ENCODE measurements around the gene GPATCH1.
"Not testable (repeated sequence)": the region's sequence is repeated elsewhere in the genome, so short reads cannot be mapped to it uniquely, and the experiment has no call there.

GPATCH1 gene

DNA sequence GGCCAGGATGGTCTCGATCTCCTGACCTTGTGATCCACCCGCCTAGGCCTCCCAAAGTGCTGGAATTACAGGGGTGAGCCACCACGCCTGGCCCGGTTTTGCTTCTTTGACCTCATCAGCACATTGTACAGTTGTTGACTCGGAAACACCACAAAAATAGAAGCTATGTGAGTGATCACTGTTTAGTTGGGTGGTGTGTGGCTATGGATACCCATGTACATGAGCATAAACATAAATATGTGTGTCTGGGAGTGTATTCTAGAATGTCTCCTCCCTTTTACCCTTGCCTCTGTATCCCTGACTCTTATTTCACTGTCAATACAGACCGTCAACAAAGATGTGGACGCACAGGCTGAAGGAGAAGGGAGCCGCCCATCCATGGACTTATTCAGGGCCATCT lies 36.5 kb downstream of the GPATCH1 start:
- Histone ChIP-seq H3K36me3 (ENCODE audit: control insufficient read depth, insufficient read depth, low read length) (peaks cover 7% of the 10 kb centered on the region; the same call in 1 of the 2 replicates), H3K9me3 (ENCODE audit: control insufficient read depth, insufficient read depth, low read length) (no peaks in the 10 kb centered on the region), H3K4me1 (ENCODE audit: control insufficient read depth, insufficient read depth, low read length) (no peaks in the 10 kb centered on the region), H3K4me3 (ENCODE audit: low read length) (no peak overlapping the region), H3K27me3 (ENCODE audit: control insufficient read depth, insufficient read depth, low read length) (no peaks in the 10 kb centered on the region), H3K27ac (ENCODE audit: low read length) (no peak overlapping the region)
- WGBS (ENCODE audit: insufficient coverage, insufficient read length): no CpG with 5 or more reads among the region's 8 CpGs
- DNase-seq (ENCODE audit: low read depth, low spot score): no peak

DNA sequence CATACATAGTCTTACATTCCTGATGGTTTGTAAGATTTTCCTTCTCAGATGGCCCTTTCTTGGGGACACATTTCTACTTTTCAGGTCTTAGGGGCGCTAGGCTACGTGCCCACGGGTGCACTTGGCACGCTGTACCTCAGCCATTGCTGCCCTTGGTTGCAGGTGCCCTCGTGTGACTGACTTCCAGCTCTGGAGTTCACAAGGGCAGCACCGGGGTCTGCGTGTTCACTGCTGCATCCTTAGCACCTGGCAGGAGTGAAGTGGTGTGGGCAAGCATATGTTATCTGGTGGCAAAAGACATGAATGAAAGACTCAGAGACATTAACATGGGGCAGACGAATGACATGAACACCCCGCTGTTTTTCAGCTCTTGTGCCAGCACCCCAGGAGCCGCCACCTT lies 37.7 kb downstream of the GPATCH1 start:
- WGBS (ENCODE audit: insufficient coverage, insufficient read length): no CpG with 5 or more reads among the region's 10 CpGs
- Histone ChIP-seq H3K4me3 (ENCODE audit: low read length) (no peak overlapping the region), H3K9me3 (ENCODE audit: control insufficient read depth, insufficient read depth, low read length) (no peaks in the 10 kb centered on the region), H3K27me3 (ENCODE audit: control insufficient read depth, insufficient read depth, low read length) (no peaks in the 10 kb centered on the region), H3K36me3 (ENCODE audit: control insufficient read depth, insufficient read depth, low read length) (peaks cover 7% of the 10 kb centered on the region; the same call in 1 of the 2 replicates), H3K4me1 (ENCODE audit: control insufficient read depth, insufficient read depth, low read length) (no peaks in the 10 kb centered on the region), H3K27ac (ENCODE audit: low read length) (no peak overlapping the region)
- DNase-seq (ENCODE audit: low read depth, low spot score): no peak

DNA sequence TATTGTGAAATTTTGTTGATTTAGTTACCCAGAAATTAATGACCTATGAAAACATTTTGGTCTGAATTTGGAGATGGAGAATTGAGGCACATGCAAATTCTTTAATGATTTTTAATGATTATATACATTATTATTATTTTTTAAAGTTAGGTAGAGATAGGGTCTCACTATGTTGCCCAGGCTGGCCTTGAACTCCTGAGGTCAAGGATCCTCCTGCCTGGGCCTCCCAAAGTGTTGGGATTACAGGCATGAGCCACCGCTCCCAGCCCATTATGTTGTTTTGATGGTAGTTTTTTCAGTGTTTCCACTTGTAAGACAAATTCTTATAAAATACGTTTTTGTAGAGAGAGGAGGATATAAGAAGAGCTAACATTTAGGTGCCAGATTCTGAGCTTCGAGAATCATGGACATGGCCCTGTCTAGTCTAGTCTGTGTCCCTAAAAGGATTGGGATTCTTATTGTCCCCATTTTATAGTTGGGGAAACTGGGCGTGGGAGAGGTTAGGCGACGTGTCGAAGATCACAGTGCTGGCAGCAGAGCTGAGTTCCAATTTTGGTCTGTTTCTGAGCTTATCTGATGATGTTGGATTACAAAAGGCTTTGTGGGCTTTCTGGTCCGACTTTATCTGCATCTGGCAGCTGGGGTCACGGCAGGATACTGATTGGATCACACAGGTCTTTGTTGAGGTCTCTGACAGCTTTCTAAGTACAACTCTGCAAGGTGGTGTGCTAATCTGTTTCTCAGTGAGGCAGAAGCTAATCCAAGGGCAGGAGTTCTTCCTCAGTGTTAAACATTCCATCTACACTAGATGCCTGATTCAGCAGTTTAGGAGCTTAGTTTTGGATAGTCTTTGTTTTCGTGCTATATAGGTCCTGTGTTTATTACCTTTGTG lies 43.5 kb downstream of the GPATCH1 start:
- Histone ChIP-seq H3K4me1 (ENCODE audit: control insufficient read depth, insufficient read depth, low read length) (no peaks in the 10 kb centered on the region), H3K4me3 (ENCODE audit: low read length) (no peak overlapping the region), H3K36me3 (ENCODE audit: control insufficient read depth, insufficient read depth, low read length) (0 out of 2 replicates have a peak, but pooled peaks cover 3% of the 10 kb centered on the region), H3K9me3 (ENCODE audit: control insufficient read depth, insufficient read depth, low read length) (no peaks in the 10 kb centered on the region), H3K27ac (ENCODE audit: low read length) (no peak overlapping the region), H3K27me3 (ENCODE audit: control insufficient read depth, insufficient read depth, low read length) (no peaks in the 10 kb centered on the region)
- WGBS (ENCODE audit: insufficient coverage, insufficient read length): no CpG with 5 or more reads among the region's 10 CpGs
- DNase-seq (ENCODE audit: low read depth, low spot score): no peak

DNA sequence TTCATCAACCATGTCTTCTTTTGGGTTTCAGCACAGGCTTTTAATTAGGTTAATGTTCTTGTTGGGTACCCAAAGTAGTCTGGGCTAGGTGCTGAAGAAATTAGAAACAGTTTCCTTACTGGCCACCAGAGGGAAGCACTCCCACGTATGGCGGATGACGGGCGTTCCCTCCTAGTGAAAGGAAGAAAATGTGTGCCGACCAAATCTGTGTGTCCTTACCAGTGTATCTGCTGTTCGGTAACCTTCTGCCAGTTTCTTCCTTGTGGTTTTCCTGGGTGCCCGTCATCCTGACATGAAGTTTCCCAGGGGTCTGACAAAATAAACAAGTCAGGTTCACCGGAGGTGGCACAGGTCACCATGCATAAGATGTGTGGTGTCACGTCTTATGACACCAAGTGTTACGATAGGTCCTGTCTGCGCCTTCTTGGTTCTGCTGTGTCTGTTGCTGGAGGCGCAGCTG lies 45.0 kb downstream of the GPATCH1 start:
- H3K36me3 ChIP-seq (ENCODE audit: control insufficient read depth, insufficient read depth, low read length): 0 out of 2 replicates have a peak, but pooled peaks cover 3% of the 10 kb centered on the region
- H3K27ac ChIP-seq (ENCODE audit: low read length): no peak overlapping the region
- no peak overlapping the region for H3K4me3 ChIP-seq (ENCODE audit: low read length)
- DNase-seq (ENCODE audit: low read depth, low spot score): no peak
- no peaks in the 10 kb centered on the region for H3K9me3 ChIP-seq (ENCODE audit: control insufficient read depth, insufficient read depth, low read length)
- H3K27me3 ChIP-seq (ENCODE audit: control insufficient read depth, insufficient read depth, low read length): no peaks in the 10 kb centered on the region
- no peaks in the 10 kb centered on the region for H3K4me1 ChIP-seq (ENCODE audit: control insufficient read depth, insufficient read depth, low read length)
- no CpG with 5 or more reads among the region's 12 CpGs for WGBS (ENCODE audit: insufficient coverage, insufficient read length)

DNA sequence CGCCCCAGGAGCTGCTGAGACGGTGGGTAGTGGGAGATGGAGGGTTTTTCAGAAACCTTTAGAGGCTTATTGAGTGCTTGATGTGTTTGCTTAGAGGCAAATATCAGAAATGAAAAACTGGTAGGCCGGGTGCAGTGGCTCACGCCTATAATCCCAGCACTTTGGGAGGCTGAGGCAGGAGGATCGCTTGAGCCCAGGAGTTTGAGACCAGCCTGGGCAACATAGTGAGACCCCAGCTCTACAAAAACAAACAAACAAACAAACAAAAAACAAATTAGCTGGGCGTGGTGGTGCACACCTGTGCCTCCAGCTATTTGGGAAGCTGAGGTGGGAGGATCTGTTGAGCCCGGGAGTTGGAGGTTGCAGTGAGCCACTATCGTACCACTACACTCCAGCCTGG lies 45.7 kb downstream of the GPATCH1 start:
- not testable (repeated sequence) for H3K4me3 ChIP-seq (ENCODE audit: low read length); H3K36me3 ChIP-seq (ENCODE audit: control insufficient read depth, insufficient read depth, low read length)
- WGBS (ENCODE audit: insufficient coverage, insufficient read length): no CpG with 5 or more reads among the region's 8 CpGs

DNA sequence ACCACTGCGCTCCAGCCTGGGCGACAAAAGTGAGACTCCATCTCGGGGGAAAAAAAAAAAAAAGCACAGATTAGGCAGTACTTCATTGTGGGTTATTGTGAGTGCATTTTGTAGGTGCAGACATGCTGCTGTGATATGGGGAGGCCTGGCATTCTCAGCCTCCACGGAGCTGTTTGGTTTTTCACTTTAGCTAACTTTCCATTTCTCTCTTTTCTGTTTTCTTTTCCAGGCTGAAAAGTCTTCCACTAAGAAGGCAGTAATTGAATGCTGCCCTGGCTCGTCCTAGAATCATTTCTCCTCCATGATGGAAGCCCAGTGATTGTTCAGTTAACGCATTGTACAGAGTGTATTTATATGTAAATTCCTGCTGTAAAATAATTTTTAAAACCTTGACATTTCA lies 48.9 kb downstream of the GPATCH1 start:
- no CpG with 5 or more reads among the region's 6 CpGs for WGBS (ENCODE audit: insufficient coverage, insufficient read length)
- no peak overlapping the region for H3K4me3 ChIP-seq (ENCODE audit: low read length)
- H3K36me3 ChIP-seq (ENCODE audit: control insufficient read depth, insufficient read depth, low read length): 0 out of 2 replicates have a peak, but pooled peaks cover 3% of the 10 kb centered on the region
- H3K9me3 ChIP-seq (ENCODE audit: control insufficient read depth, insufficient read depth, low read length): no peaks in the 10 kb centered on the region
- no peak for DNase-seq (ENCODE audit: low read depth, low spot score)
- no peak overlapping the region for H3K27ac ChIP-seq (ENCODE audit: low read length)
- H3K27me3 ChIP-seq (ENCODE audit: control insufficient read depth, insufficient read depth, low read length): no peaks in the 10 kb centered on the region
- no peaks in the 10 kb centered on the region for H3K4me1 ChIP-seq (ENCODE audit: control insufficient read depth, insufficient read depth, low read length)

More for the DNA sequence above, 45.7 kb downstream of the GPATCH1 start:
- DNase-seq (ENCODE audit: low read depth, low spot score); H3K27me3 ChIP-seq (ENCODE audit: control insufficient read depth, insufficient read depth, low read length); H3K4me1 ChIP-seq (ENCODE audit: control insufficient read depth, insufficient read depth, low read length); H3K9me3 ChIP-seq (ENCODE audit: control insufficient read depth, insufficient read depth, low read length); H3K27ac ChIP-seq (ENCODE audit: low read length): not testable (repeated sequence)

DNA sequence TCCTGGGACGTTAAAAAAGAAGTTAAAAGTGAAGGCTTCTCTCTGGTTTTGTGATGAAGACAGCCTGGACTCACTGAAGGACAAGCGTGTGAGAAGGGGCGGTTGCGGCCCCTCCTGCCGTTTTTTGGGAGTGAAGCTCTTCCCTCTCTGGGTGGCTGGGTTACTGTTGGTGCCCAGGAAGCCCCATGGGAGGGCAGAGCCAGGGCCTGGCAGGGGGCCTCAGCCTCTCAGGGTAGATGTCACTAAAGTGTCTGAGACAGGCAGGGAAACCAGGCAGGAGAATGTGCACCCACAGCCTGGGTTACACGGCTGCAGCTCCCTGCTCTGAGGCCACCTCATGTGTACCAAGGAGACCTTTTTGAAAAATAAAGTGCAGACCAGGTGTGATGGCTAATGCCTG lies 49.5 kb downstream of the GPATCH1 start:
- no CpG with 5 or more reads among the region's 6 CpGs for WGBS (ENCODE audit: insufficient coverage, insufficient read length)
- 0 out of 2 replicates have a peak, but pooled peaks cover 3% of the 10 kb centered on the region for H3K36me3 ChIP-seq (ENCODE audit: control insufficient read depth, insufficient read depth, low read length)

DNA sequence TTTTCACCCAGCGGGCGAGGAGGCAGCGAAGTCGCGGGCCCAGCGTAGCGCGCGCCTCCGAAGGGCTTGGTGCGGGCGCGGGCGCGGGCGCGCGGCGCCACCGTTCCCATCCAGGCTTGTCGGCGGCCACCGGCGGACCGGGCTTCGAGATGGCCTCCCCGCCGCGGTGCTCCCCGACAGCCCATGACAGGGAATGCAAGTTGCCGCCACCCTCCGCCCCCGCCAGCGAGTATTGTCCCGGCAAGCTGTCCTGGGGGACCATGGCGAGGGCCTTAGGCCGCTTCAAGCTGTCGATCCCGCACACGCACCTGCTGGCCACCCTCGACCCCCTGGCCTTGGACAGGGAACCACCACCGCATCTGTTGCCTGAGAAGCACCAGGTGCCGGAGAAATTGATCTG lies 51.0 kb downstream of the GPATCH1 start, which contains the start of gene WDR88:
TSS of gene WDR88 (plus strand) at position 94 of the 400 bp plus-strand sequence. CDS start at position 150, 56 bp downstream.
- Histone ChIP-seq H3K27ac (ENCODE audit: low read length) (no peak within 1 kb of the TSS), H3K4me3 (ENCODE audit: low read length) (no peak within 1 kb of the TSS), H3K9me3 (ENCODE audit: control insufficient read depth, insufficient read depth, low read length) (no peaks in the 10 kb centered on the region), H3K27me3 (ENCODE audit: control insufficient read depth, insufficient read depth, low read length) (no peaks in the 10 kb centered on the region), H3K4me1 (ENCODE audit: control insufficient read depth, insufficient read depth, low read length) (no peaks in the 10 kb centered on the region), H3K36me3 (ENCODE audit: control insufficient read depth, insufficient read depth, low read length) (no peaks in the 10 kb centered on the region)
- no peak for DNase-seq (ENCODE audit: low read depth, low spot score)
- WGBS (ENCODE audit: insufficient coverage, insufficient read length): no CpG with 5 or more reads among the region's 43 CpGs

More for the DNA sequence above, 49.5 kb downstream of the GPATCH1 start:
- no peak for DNase-seq (ENCODE audit: low read depth, low spot score)
- Histone ChIP-seq H3K4me1 (ENCODE audit: control insufficient read depth, insufficient read depth, low read length) (no peaks in the 10 kb centered on the region), H3K27me3 (ENCODE audit: control insufficient read depth, insufficient read depth, low read length) (no peaks in the 10 kb centered on the region), H3K4me3 (ENCODE audit: low read length) (no peak overlapping the region), H3K9me3 (ENCODE audit: control insufficient read depth, insufficient read depth, low read length) (no peaks in the 10 kb centered on the region), H3K27ac (ENCODE audit: low read length) (no peak overlapping the region)

DNA sequence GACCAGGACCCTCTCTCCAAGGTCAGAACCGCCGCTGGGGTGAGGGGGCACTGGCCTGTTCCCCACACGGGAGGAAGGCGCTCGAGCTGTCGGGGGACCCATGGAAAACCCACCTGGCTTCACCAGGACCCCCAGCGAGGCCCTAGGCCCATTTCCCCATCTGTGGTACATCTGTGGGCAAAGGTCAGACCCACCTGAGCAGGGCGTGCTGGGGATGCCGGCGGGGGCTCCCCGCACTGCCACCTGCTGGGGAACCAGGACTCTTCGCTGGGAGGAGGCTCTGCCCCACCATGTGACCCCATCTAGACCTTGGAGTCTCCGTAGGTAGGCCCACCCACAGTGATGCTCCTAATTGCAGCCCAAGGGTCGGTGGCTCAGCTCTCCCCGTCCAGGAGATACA lies 51.4 kb downstream of the GPATCH1 start:
- DNase-seq (ENCODE audit: low read depth, low spot score): no peak
- no CpG with 5 or more reads among the region's 15 CpGs for WGBS (ENCODE audit: insufficient coverage, insufficient read length)

DNA sequence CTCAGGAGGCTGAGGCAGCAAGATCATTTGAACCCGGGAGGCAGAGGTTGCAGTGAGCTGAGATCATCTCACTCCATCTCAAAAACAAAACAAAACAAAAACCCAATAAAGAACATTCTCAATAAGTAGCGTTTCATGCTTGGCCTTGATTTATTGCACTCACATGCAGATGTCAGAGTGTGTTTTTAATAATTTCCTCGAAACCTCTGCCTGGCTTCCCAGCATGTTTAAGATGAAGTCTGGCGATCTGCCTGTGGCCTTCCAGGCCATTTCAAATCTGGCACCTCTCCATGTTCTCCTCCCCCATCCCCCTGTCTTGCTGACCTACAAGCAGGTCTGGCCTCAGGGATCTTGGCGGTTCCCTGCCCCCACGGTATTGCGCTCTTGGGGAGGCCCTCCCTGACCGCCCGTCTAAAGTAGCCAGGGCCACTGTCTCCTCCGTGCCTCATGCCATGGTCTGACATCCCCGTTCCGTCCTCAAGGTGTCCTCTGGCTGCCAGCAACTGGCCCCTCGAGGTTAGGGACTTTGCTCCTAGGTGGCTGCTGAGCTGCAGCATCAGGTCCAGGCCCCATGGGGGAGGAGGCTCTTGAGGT lies 52.6 kb downstream of the GPATCH1 start:
- Histone ChIP-seq H3K36me3 (ENCODE audit: control insufficient read depth, insufficient read depth, low read length) (no peaks in the 10 kb centered on the region), H3K27me3 (ENCODE audit: control insufficient read depth, insufficient read depth, low read length) (no peaks in the 10 kb centered on the region), H3K4me3 (ENCODE audit: low read length) (no peak overlapping the region), H3K9me3 (ENCODE audit: control insufficient read depth, insufficient read depth, low read length) (no peaks in the 10 kb centered on the region), H3K27ac (ENCODE audit: low read length) (no peak overlapping the region), H3K4me1 (ENCODE audit: control insufficient read depth, insufficient read depth, low read length) (no peaks in the 10 kb centered on the region)
- DNase-seq (ENCODE audit: low read depth, low spot score): no peak
- no CpG with 5 or more reads among the region's 13 CpGs for WGBS (ENCODE audit: insufficient coverage, insufficient read length)

More for the DNA sequence above, 51.4 kb downstream of the GPATCH1 start:
- no peak overlapping the region for H3K4me3 ChIP-seq (ENCODE audit: low read length)
- H3K9me3 ChIP-seq (ENCODE audit: control insufficient read depth, insufficient read depth, low read length): no peaks in the 10 kb centered on the region
- H3K27ac ChIP-seq (ENCODE audit: low read length): no peak overlapping the region
- no peaks in the 10 kb centered on the region for H3K4me1 ChIP-seq (ENCODE audit: control insufficient read depth, insufficient read depth, low read length)
- H3K27me3 ChIP-seq (ENCODE audit: control insufficient read depth, insufficient read depth, low read length): no peaks in the 10 kb centered on the region
- H3K36me3 ChIP-seq (ENCODE audit: control insufficient read depth, insufficient read depth, low read length): no peaks in the 10 kb centered on the region
